Measurements from ENCODE around the gene SLX4IP. TPM values are rescaled to one million over a fixed set of nuclear protein-coding genes. Genes with fewer than 3 reads are reported as not detected.
"Not testable (repeated sequence)": the region's sequence is repeated elsewhere in the genome, so short reads cannot be mapped to it uniquely, and the experiment has no call there.

SLX4IP gene
- total and polyA plus RNA-seq, 10 donors = 2.8 to 9.0 (median 5.1) TPM

DNA sequence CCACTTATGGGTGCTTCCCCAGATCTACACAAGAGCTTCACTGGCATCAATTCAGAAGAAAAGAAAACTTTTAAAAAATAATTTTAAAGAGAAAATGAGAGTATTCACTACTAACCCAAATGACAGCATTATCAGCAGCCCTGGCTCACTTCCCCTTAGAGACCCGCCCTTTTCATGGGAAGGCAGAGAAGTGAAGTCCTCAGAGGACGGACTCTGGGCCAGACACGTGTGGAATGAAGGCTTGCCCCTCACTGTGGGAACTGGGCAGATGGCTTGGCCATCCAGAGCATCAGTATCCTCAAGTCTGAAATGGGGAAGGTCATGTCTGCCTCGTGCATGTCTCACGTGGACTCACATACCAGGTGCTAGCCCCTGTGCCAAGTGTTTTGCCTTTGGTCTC is 175.1 kb downstream of the SLX4IP start:
- TF ChIP-seq POLR2AphosphoS5 (IDR thresholded peaks at IDR 0.05) (no peak), POLR2A (IDR thresholded peaks at IDR 0.05) (no peak)
- TF ChIP-seq, protein P1, sequence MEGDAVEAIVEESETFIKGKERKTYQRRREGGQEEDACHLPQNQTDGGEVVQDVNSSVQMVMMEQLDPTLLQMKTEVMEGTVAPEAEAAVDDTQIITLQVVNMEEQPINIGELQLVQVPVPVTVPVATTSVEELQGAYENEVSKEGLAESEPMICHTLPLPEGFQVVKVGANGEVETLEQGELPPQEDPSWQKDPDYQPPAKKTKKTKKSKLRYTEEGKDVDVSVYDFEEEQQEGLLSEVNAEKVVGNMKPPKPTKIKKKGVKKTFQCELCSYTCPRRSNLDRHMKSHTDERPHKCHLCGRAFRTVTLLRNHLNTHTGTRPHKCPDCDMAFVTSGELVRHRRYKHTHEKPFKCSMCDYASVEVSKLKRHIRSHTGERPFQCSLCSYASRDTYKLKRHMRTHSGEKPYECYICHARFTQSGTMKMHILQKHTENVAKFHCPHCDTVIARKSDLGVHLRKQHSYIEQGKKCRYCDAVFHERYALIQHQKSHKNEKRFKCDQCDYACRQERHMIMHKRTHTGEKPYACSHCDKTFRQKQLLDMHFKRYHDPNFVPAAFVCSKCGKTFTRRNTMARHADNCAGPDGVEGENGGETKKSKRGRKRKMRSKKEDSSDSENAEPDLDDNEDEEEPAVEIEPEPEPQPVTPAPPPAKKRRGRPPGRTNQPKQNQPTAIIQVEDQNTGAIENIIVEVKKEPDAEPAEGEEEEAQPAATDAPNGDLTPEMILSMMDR (IDR thresholded peaks at IDR 0.05 in 8 of 11, conservative IDR thresholded peaks at IDR 0.05 in 3 of 11) = no peak
- Histone ChIP-seq H3K4me3 (no peak overlapping the region), H3K27me3 (replicated peaks in 1 of 7) (no peaks in the 10 kb centered on the region), H3K36me3 (peaks cover 0 to 19% (median 0%) of the 10 kb centered on the region in 6 donors), H3K9me3 (no peaks in the 10 kb centered on the region), H3K27ac (peak overlapping the region in 6 of 8 donors; percentile 22 to 67 (median 46)), H3K4me1 (peaks cover 0 to 8% (median 0%) of the 10 kb centered on the region in 6 donors)
- no peak for DNase-seq
- 70 to 81% (median 77%) methylated on average over 5 of the region's 5 CpGs for WGBS, 5 donors
- intact Hi-C loops (cut with DNase I; ENCODE audit: low total_unique reads) = no loop called here

- no peak for DNase-seq
- no peaks in the 10 kb centered on the region for H3K9me3 ChIP-seq
- no peaks in the 10 kb centered on the region for H3K27me3 ChIP-seq (replicated peaks in 1 of 7)
- WGBS, 5 donors = 71 to 100% (median 84%) methylated on average over 1 of the region's 1 CpG
- H3K4me3 ChIP-seq = no peak overlapping the region
- H3K36me3 ChIP-seq = peaks cover 0 to 26% (median 0%) of the 10 kb centered on the region in 6 donors
- TF ChIP-seq POLR2AphosphoS5 (IDR thresholded peaks at IDR 0.05) (no peak), POLR2A (IDR thresholded peaks at IDR 0.05) (no peak)
- TF ChIP-seq, protein P1 (IDR thresholded peaks at IDR 0.05 in 8 of 11, conservative IDR thresholded peaks at IDR 0.05 in 3 of 11) = peak in 6 of 11 experiments; percentile 19 to 46 (median 34)
- intact Hi-C loops (cut with DNase I; ENCODE audit: low total_unique reads) = no loop called here
- no peak overlapping the region for H3K27ac ChIP-seq
- peaks cover 0 to 8% (median 0%) of the 10 kb centered on the region in 6 donors for H3K4me1 ChIP-seq
Observed at GRCh38 chr20:10611357-10611756, 176.3 kb downstream of the SLX4IP start.

- intact Hi-C loops (cut with DNase I; ENCODE audit: low total_unique reads); H3K27me3 ChIP-seq (replicated peaks in 1 of 7); H3K9me3 ChIP-seq; H3K27ac ChIP-seq; H3K4me1 ChIP-seq; DNase-seq; H3K4me3 ChIP-seq: not testable (repeated sequence)
- H3K36me3 ChIP-seq = peaks cover 0 to 26% (median 0%) of the 10 kb centered on the region in 6 donors
- WGBS, 5 donors = 94 to 98% (median 96%) methylated on average over 4 to 5 of the region's 5 CpGs
Observed at GRCh38 chr20:10613426-10613825, 178.3 kb downstream of the SLX4IP start.

- Histone ChIP-seq H3K4me3 (no peak overlapping the region), H3K4me1 (peaks cover 0 to 8% (median 0%) of the 10 kb centered on the region in 6 donors), H3K36me3 (peaks cover 0 to 22% (median 0%) of the 10 kb centered on the region in 6 donors), H3K9me3 (no peaks in the 10 kb centered on the region), H3K27ac (no peak overlapping the region), H3K27me3 (replicated peaks in 1 of 7) (no peaks in the 10 kb centered on the region)
- WGBS, 5 donors = 95 to 99% (median 98%) methylated on average over 18 of the region's 18 CpGs
- TF ChIP-seq POLR2AphosphoS5 (IDR thresholded peaks at IDR 0.05) = no peak
- TF ChIP-seq, protein P1 (IDR thresholded peaks at IDR 0.05 in 8 of 11, conservative IDR thresholded peaks at IDR 0.05 in 3 of 11) = no peak
- TF ChIP-seq POLR2A (IDR thresholded peaks at IDR 0.05) = no peak
- DNase-seq = no peak
- intact Hi-C loops (cut with DNase I; ENCODE audit: low total_unique reads) = no loop called here
Observed at GRCh38 chr20:10613911-10614310, 178.8 kb downstream of the SLX4IP start.

DNA sequence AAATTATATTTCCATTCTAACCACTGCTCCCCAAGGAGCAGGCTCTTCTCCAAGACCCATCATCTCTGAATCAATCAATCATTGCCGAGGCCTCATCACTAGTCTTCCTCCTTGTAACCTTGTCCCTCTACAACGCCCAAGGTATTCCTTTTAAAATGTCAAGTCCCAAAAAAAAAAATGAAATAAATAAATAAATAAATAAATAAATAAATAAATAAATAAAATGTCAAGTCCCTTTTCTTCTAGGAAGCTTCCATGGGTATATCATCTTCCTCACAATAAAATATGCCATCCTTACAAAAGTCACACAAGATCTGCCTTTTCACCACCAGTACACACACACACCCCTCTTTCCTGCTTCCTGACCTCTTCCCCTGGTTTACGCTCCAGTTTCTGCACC is 181.1 kb downstream of the SLX4IP start:
- H3K9me3 ChIP-seq = no peaks in the 10 kb centered on the region
- H3K4me1 ChIP-seq = no peaks in the 10 kb centered on the region
- H3K36me3 ChIP-seq = peaks cover 0 to 16% (median 0%) of the 10 kb centered on the region in 6 donors
- WGBS, 5 donors = 95 to 100% (median 98%) methylated on average over 3 of the region's 3 CpGs
- H3K27me3 ChIP-seq (replicated peaks in 1 of 7) = no peaks in the 10 kb centered on the region
- DNase-seq = no peak
- intact Hi-C loops (cut with DNase I; ENCODE audit: low total_unique reads) = no loop called here
- no peak overlapping the region for H3K4me3 ChIP-seq
- no peak overlapping the region for H3K27ac ChIP-seq
- TF ChIP-seq POLR2AphosphoS5 (IDR thresholded peaks at IDR 0.05) = no peak
- no peak for TF ChIP-seq POLR2A (IDR thresholded peaks at IDR 0.05)
- TF ChIP-seq, protein P1 (IDR thresholded peaks at IDR 0.05 in 8 of 11, conservative IDR thresholded peaks at IDR 0.05 in 3 of 11) = no peak

DNA sequence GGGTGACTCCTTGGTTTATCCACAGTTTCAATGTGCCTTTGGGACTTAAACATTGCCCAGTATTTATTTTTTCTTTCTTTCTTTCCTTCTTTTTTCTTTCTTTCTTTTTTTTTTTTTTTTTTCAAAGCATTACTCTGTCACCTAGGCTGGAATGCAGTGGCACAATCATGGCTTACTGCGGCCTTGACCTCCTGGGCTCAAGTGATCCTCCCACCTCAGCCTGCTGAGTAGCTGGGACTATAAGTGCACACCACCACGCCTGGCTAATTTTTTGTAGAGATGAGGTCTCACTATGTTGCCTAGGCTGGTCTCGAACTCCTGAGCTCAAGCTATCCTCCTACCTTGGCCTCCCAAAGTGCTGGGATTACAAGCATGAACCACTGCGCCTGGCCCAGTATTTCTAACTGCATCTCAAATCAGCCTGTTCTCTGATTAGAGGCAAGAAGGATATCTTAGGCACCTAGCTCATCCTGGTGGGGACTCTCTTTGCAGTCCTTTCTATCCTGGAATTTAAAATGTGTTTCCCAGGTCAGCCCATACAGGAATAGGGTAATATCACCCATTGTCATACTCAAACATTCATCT is 182.5 kb downstream of the SLX4IP start:
- peaks cover 0 to 22% (median 0%) of the 10 kb centered on the region in 6 donors for H3K36me3 ChIP-seq
- H3K27me3 ChIP-seq (replicated peaks in 1 of 7); H3K27ac ChIP-seq; H3K4me3 ChIP-seq; H3K9me3 ChIP-seq; intact Hi-C loops (cut with DNase I; ENCODE audit: low total_unique reads); DNase-seq; H3K4me1 ChIP-seq: not testable (repeated sequence)
- WGBS, 5 donors = 95 to 100% (median 96%) methylated on average over 4 of the region's 4 CpGs
